NCI-H1930 (cell line): ENCODE results near the gene LPIN2.
"Not testable (repeated sequence)": the region's sequence is repeated elsewhere in the genome, so short reads cannot be mapped to it uniquely, and the experiment has no call there.

Experiments used
- DNase-seq, 2 experiments: peaks; one replicate each; lab custom pipeline; 2025; lab: John Stamatoyannopoulos, UW

Gene LPIN2

GRCh38 chr18:3013024-3013804, at the start of gene LPIN2:
LPIN2 (minus strand) TSS chr18:3013144; CDS start chr18:2960840, 52,304 bp downstream.
- peak; percentile 49 to 78 for DNase-seq

- no peak for DNase-seq
Measured at GRCh38 chr18:3061581-3062312, 48.8 kb upstream of the LPIN2 start.

- DNase-seq: no peak
Measured at GRCh38 chr18:3060667-3061580, 48.0 kb upstream of the LPIN2 start.

GRCh38 chr18:3059272-3059671, 46.3 kb upstream of the LPIN2 start:
- no peak for DNase-seq

- DNase-seq: no peak
Measured at GRCh38 chr18:3058328-3059191, 45.6 kb upstream of the LPIN2 start.

- DNase-seq: no peak
Measured at GRCh38 chr18:3057526-3057925, 44.6 kb upstream of the LPIN2 start.

GRCh38 chr18:3056311-3056710, 43.4 kb upstream of the LPIN2 start:
- DNase-seq: no peak

- no peak for DNase-seq
Measured at GRCh38 chr18:3055816-3056215, 42.9 kb upstream of the LPIN2 start.

- DNase-seq: no peak
Measured at GRCh38 chr18:3055186-3055728, 42.3 kb upstream of the LPIN2 start.

GRCh38 chr18:3054780-3055179, 41.8 kb upstream of the LPIN2 start:
- DNase-seq: no peak

- no peak for DNase-seq
Measured at GRCh38 chr18:3054214-3054613, 41.3 kb upstream of the LPIN2 start.

- no peak for DNase-seq
Measured at GRCh38 chr18:3053081-3053480, 40.1 kb upstream of the LPIN2 start.

- DNase-seq: no peak
Measured at GRCh38 chr18:3052411-3052758, 39.4 kb upstream of the LPIN2 start.

GRCh38 chr18:3051718-3052410, 38.9 kb upstream of the LPIN2 start:
- no peak for DNase-seq

GRCh38 chr18:3049897-3050454, 37.0 kb upstream of the LPIN2 start:
- not testable (repeated sequence) for DNase-seq

- no peak for DNase-seq
Measured at GRCh38 chr18:3048820-3049349, 35.9 kb upstream of the LPIN2 start.

GRCh38 chr18:3048121-3048520, 35.2 kb upstream of the LPIN2 start:
- no peak for DNase-seq

- no peak for DNase-seq
Measured at GRCh38 chr18:3046216-3046808, 33.4 kb upstream of the LPIN2 start.

- DNase-seq: no peak
Measured at GRCh38 chr18:3044931-3045698, 32.2 kb upstream of the LPIN2 start.
